ENCODE data around the gene PAPSS2. TPM values are rescaled to one million over a fixed set of nuclear protein-coding genes. Genes with fewer than 3 reads are reported as not detected.
A peak's percentile ranks its signal among the peaks of the same experiment; 100 is the strongest.
"Not testable (repeated sequence)": the region's sequence is repeated elsewhere in the genome, so short reads cannot be mapped to it uniquely, and the experiment has no call there.

The PAPSS2 gene
- polyA plus RNA-seq, 10 donors, result 8.6 to 14.7 (median 12.5) TPM

GRCh38 chr10:87702973-87703294, 43.3 kb downstream of the PAPSS2 start:
- no peak for DNase-seq

- peak; percentile 34 to 63 (median 40) for DNase-seq
Observed at GRCh38 chr10:87703771-87704170, 44.1 kb downstream of the PAPSS2 start.

DNA sequence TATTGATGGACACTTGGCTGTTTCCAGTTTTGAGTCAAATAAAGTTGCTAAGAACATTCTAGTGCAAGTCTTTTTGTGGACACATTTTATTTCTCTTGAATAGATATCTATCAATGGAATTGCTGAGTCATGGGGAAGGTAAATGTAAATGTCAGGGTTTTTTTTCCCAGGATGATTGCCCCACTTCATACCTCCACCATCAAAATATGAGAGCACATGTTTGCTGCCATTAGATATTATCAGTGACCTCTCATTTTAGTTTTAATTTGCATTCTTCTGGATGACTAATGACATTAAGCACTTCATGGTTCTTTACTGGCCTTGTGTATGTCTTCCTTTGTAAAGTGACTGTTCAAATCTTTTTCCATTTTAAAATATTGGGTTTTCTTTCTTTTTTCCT, 45.7 kb downstream of the PAPSS2 start:
- peak in 1 of 3 donors; percentile 34 for DNase-seq

DNA sequence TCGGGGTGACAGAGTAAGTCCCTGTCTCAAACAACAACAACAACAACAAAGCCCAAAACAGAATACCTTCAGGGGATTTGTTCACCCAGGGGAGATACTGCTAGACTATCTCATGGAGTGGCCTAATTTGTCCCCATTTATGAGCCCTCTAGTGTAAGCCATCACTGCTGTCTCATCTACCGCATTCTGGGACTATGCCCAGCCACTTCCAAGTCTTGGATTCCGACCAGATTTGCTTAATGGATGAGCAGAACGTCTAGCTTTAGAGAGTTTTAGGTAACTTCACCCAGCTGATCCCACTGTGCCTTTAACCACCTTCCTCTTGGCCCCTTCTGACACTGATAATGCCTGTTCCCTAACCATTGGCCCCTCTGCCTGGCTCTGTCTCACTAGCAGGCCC, 47.1 kb downstream of the PAPSS2 start:
- no peak for DNase-seq

- DNase-seq, result no peak
Observed at GRCh38 chr10:87707254-87707653, 47.6 kb downstream of the PAPSS2 start.

GRCh38 chr10:87712913-87713616, 53.4 kb downstream of the PAPSS2 start:
- no peak for DNase-seq

- DNase-seq, result no peak
Observed at GRCh38 chr10:87713707-87714106, 54.0 kb downstream of the PAPSS2 start.

DNA sequence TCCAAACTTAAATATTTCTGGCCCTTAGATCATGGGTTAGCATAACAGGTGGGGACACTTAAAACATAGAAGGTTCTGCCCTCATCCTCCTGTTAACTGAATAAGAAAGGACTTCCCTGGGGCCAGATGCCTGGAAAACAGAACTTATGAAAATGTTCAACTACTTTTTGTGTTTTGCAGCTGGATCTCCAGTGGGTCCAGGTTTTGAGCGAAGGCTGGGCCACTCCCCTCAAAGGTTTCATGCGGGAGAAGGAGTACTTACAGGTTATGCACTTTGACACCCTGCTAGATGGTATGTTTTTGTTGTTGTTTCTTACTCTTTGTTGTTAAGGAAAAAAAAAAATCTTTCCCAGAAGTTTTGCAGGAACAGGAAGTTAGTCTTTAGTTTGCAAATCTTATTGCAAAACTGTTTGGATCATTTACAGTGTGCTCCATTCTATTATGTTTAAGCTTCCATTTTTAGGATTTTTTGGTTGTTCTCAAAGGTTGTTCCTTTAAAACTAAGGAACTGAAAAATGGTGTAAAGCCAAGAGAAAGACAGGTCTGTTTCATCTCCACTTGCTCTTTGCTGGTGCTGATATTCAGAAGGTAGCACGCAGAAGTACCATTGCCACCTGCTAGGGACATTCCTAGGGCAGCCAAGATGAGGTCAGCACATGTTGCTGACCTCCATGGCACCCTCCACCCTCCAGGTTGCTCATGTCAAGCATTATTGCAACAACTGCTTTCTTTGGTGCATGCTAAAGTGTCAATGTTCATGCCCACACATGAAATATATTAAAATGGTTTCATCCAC, 56.1 kb downstream of the PAPSS2 start:
- DNase-seq, result no peak

DNA sequence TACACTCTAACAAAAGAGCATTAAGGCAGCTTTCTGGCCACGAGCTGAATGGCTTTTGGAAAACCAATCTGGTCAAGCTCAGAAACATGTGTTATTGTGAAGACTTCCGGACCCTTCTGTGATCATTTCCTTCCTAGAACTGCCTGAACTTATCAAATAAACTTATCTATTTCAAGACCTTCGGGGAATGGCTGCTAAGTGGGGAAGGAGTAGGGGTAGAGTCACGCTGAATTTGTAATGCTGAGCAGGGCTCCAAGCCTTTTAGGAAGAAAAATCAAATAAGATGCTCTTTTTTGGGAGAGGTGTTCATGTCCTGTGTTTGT, 56.6 kb downstream of the PAPSS2 start:
- no peak for DNase-seq

- no peak for DNase-seq
Observed at GRCh38 chr10:87720665-87721064, 61.0 kb downstream of the PAPSS2 start.

- no peak for DNase-seq
Observed at GRCh38 chr10:87721781-87722180, 62.1 kb downstream of the PAPSS2 start.

GRCh38 chr10:87722716-87723115, 63.0 kb downstream of the PAPSS2 start:
- DNase-seq, result no peak

DNA sequence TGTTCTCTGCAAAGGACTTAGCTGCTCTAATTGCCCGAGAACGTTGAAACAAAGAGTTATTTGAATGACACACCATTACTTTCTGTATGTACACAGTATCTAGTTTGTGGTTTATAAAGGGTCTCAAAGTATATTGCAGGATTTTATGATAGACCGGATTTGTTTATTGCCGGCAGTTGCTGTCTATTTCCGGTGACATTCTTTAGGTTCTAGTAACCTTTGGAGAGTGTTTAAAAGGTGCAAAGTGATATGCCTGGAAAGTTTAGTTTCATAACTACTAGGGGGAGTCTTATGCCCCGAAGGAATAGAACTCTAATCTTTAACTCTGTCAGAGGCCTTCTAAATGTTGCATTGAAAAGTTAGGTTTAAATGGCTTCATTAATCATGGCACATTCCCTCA, 63.8 kb downstream of the PAPSS2 start:
- DNase-seq, result no peak

DNA sequence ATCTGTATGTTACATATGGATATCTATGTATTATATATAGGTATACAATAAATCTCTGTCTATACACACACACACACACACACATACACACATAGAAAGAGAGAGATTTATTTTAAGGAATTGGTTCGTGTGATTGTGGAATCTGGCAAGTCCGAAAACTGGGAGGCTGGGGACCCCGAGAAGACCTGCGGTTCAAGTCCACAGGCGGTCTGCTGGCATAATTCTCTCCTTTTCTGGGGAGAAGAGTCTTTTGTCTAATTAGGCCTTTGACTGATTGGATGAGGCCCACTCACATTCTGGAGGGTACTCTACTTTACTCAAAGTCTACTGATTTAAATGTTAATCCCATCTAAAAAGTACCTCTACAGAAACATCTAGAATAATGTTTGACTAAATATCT, 65.1 kb downstream of the PAPSS2 start:
- no peak for DNase-seq

GRCh38 chr10:87729940-87730339, 70.3 kb downstream of the PAPSS2 start:
- DNase-seq, result no peak

DNA sequence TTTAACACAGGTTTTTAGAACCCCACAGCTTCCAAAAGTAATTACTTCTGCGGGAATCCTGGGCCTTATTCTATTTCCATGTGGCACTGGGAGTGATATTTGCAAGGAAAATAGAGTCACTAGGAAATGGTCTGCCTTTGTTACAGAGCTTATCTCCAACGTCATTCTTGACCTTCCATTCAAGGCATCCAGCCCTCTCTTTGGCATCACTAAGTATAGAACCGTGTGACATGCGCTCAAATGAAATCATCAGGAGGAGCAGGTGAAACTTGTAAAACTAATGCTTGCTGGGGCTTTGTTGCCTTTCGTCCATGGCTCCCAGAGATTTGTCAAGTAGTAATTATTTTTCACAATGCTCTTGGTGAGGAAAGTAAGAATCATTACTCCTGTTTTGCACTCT, 73.4 kb downstream of the PAPSS2 start:
- no peak for DNase-seq

GRCh38 chr10:87734987-87735827, 75.5 kb downstream of the PAPSS2 start:
- peak; percentile 43 to 79 (median 59) for DNase-seq

DNA sequence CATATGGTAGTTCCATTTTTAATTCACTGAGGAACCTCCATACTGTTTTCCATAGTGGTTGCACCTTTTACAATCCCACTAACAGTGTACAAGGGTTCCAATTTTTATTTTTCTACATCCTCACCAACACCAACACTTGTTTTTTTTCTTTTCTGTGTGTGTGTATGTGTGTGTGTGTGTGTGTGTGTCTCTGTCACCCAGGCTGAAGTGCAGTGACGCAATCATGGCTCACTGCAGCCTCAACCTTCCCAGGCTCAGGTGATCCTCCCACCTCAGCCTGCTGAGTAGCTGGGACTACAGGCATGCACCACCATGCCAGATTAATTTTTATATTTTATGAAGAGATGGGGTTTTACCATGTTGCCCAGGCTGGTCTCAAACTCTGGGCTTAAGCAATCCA, 78.6 kb downstream of the PAPSS2 start:
- not testable (repeated sequence) for DNase-seq

GRCh38 chr10:87739703-87740102, 80.0 kb downstream of the PAPSS2 start:
- DNase-seq, result no peak

- DNase-seq, result peak in 1 of 3 donors; percentile 22
Observed at GRCh38 chr10:87740254-87740655, 80.6 kb downstream of the PAPSS2 start.

- not testable (repeated sequence) for DNase-seq
Observed at GRCh38 chr10:87742992-87743610, 83.4 kb downstream of the PAPSS2 start.

- DNase-seq, result no peak
Observed at GRCh38 chr10:87744606-87745005, 84.9 kb downstream of the PAPSS2 start.

Measured in muscle of back (tissue), 11 donors.